Stimulated activated CD8-positive, alpha-beta memory T cell treated with anti-CD3 and anti-CD28 coated beads, Interleukin-2, amount 100 ng/mL, for 1 hour (primary cell): ENCODE data around the gene TEKT3.

Source experiments
- DNase-seq, 2 donors: peaks; one replicate each; pipeline ENCODE4 v3.0.0-alpha.2; 2020; ENCODE audit warnings: low read depth in 2 of 2

TEKT3 gene

GRCh38 chr17:15265131-15265530 is 76.3 kb downstream of the TEKT3 start, which contains the start of gene PMP22:
TSS of gene PMP22 (minus strand) at chr17:15265326. CDS start at chr17:15260727, 4,599 bp downstream.
- DNase-seq: no peak

- DNase-seq: no peak
Observed at GRCh38 chr17:15264542-15264941, 76.9 kb downstream of the TEKT3 start.

- no peak for DNase-seq
Observed at GRCh38 chr17:15263680-15264079, 77.7 kb downstream of the TEKT3 start.

- DNase-seq: no peak
Observed at GRCh38 chr17:15263206-15263579, 78.2 kb downstream of the TEKT3 start.

GRCh38 chr17:15262291-15263205 is 78.8 kb downstream of the TEKT3 start:
- no peak for DNase-seq

GRCh38 chr17:15261802-15262290 is 79.6 kb downstream of the TEKT3 start:
- DNase-seq: no peak

GRCh38 chr17:15261258-15261801 is 80.1 kb downstream of the TEKT3 start:
- no peak for DNase-seq

- peak in 1 of 2 donors; percentile 4 for DNase-seq
Observed at GRCh38 chr17:15260376-15261257, 80.8 kb downstream of the TEKT3 start.

GRCh38 chr17:15257796-15258512 is 83.4 kb downstream of the TEKT3 start:
- DNase-seq: no peak

GRCh38 chr17:15257258-15257788 is 84.1 kb downstream of the TEKT3 start:
- DNase-seq: peak in 1 of 2 donors; percentile 23

- DNase-seq: no peak
Observed at GRCh38 chr17:15256689-15257088, 84.7 kb downstream of the TEKT3 start.

GRCh38 chr17:15255713-15256454 is 85.5 kb downstream of the TEKT3 start:
- DNase-seq: no peak
